DOHH2 (cell line): Measurements from ENCODE around the gene PRR32.

Source experiments
- H3F3A ChIP-seq: fragments of 200-600 bp; sonication (generic), shearing (Covaris generic); 2 replicates; pipeline ENCODE4 v1.6.0; 2016; ENCODE audit warnings: antibody characterized with exemption, mild to moderate bottlenecking; ENCODE audit not compliant: control insufficient read depth, insufficient read depth
- H3K27ac ChIP-seq: fragments of 200-600 bp; sonication (generic); 2 replicates; pipeline ENCODE4 v1.5.1; 2014; ENCODE audit warnings: low read depth, mild to moderate bottlenecking, low read length, moderate library complexity
- H3K27me3 ChIP-seq: fragments of 200-600 bp; sonication (generic); 2 replicates; pipeline ENCODE4 v1.6.1; 2014; ENCODE audit warnings: mild to moderate bottlenecking, low read length, mixed read lengths; ENCODE audit not compliant: control insufficient read depth
- H3K36me3 ChIP-seq: fragments of 200-600 bp; sonication (generic); 2 replicates; pipeline ENCODE4 v1.6.1; 2014; ENCODE audit warnings: mild to moderate bottlenecking, low read length, moderate library complexity, mixed read lengths; ENCODE audit not compliant: control insufficient read depth
- H3K4me1 ChIP-seq: fragments of 200-600 bp; sonication (generic); 2 replicates; pipeline ENCODE4 v1.6.1; 2014; ENCODE audit warnings: mild to moderate bottlenecking, low read length, mixed read lengths; ENCODE audit not compliant: control insufficient read depth
- H3K4me2 ChIP-seq: fragments of 200-600 bp; sonication (generic); 2 replicates; pipeline ENCODE4 v1.6.0; 2014; ENCODE audit warnings: mild to moderate bottlenecking, low read length, moderate library complexity
- H3K4me3 ChIP-seq: fragments of 200-600 bp; sonication (generic); 2 replicates; pipeline ENCODE4 v1.5.1; 2014; ENCODE audit warnings: mild to moderate bottlenecking, low read length, mixed read lengths
- H3K79me2 ChIP-seq: fragments of 200-600 bp; sonication (generic); 2 replicates; pipeline ENCODE4 v1.6.1; 2014; ENCODE audit warnings: mild to moderate bottlenecking, low read length, mixed read lengths; ENCODE audit not compliant: control insufficient read depth
- H3K9me2 ChIP-seq: fragments of 200-600 bp; sonication (generic); replicated peaks from 2 replicates; pipeline ENCODE4 v1.6.1; 2014; ENCODE audit warnings: mild to moderate bottlenecking, low read length, mixed read lengths; ENCODE audit not compliant: control insufficient read depth
- H3K9me3 ChIP-seq: fragments of 200-600 bp; sonication (generic); 2 replicates; pipeline ENCODE4 v1.6.1; 2014; ENCODE audit warnings: antibody characterized with exemption, low read length, mixed read lengths; ENCODE audit not compliant: control insufficient read depth, insufficient read depth
- H4K20me1 ChIP-seq: fragments of 200-600 bp; sonication (generic); 2 replicates; pipeline ENCODE4 v1.6.0; 2014; ENCODE audit warnings: low read depth, mild to moderate bottlenecking, antibody characterized with exemption, low read length, moderate library complexity; ENCODE audit not compliant: control insufficient read depth, insufficient read depth
- EZH2phosphoT487 ChIP-seq: fragments of 200-600 bp; sonication (generic); IDR thresholded peaks from 2 replicates; pipeline ENCODE4 v1.6.1; 2017; ENCODE audit warnings: borderline replicate concordance, mild to moderate bottlenecking, antibody characterized with exemption, low read length, moderate library complexity, mixed read lengths
- TF ChIP-seq, protein P1 (sequence below): fragments of 200-600 bp; sonication (generic); IDR thresholded peaks from one replicate; pipeline ENCODE4 v1.5.1; 2014; ENCODE audit warnings: antibody characterized with exemption, mild to moderate bottlenecking, low read depth, low read length; ENCODE audit not compliant: poor library complexity, severe bottlenecking

Gene PRR32

DNA sequence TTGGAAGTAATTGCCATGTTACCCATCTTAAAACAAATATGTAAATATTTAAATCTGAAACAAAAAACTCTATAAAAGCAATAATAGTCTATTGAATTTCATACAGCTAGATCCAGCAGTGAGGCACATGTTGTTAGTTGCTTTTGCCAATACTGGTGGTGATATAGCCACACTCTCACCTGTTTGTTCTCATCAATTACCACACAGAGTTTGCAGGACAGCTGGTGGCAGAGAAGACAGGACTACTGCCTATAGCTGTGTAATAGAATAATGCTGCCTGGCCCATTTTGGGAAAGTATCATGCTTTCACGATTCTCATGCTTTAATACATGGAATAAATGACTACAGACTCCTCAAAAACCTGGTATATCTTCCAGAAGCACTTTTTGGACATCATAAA is 3.7 kb upstream of the PRR32 start:
- H3K4me3 ChIP-seq: no peak overlapping the region
- no peaks in the 10 kb centered on the region for H3K27me3 ChIP-seq
- H3K27ac ChIP-seq: no peak overlapping the region
- H3K36me3 ChIP-seq: no peaks in the 10 kb centered on the region
- no peak for TF ChIP-seq EZH2phosphoT487
- TF ChIP-seq, protein P1, sequence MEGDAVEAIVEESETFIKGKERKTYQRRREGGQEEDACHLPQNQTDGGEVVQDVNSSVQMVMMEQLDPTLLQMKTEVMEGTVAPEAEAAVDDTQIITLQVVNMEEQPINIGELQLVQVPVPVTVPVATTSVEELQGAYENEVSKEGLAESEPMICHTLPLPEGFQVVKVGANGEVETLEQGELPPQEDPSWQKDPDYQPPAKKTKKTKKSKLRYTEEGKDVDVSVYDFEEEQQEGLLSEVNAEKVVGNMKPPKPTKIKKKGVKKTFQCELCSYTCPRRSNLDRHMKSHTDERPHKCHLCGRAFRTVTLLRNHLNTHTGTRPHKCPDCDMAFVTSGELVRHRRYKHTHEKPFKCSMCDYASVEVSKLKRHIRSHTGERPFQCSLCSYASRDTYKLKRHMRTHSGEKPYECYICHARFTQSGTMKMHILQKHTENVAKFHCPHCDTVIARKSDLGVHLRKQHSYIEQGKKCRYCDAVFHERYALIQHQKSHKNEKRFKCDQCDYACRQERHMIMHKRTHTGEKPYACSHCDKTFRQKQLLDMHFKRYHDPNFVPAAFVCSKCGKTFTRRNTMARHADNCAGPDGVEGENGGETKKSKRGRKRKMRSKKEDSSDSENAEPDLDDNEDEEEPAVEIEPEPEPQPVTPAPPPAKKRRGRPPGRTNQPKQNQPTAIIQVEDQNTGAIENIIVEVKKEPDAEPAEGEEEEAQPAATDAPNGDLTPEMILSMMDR: no peak
- no peaks in the 10 kb centered on the region for H3K9me2 ChIP-seq
- no peaks in the 10 kb centered on the region for H3K79me2 ChIP-seq
- H4K20me1 ChIP-seq: no peaks in the 10 kb centered on the region
- no peaks in the 10 kb centered on the region for H3F3A ChIP-seq
- H3K4me1 ChIP-seq: no peaks in the 10 kb centered on the region
- H3K9me3 ChIP-seq: no peaks in the 10 kb centered on the region
- no peak overlapping the region for H3K4me2 ChIP-seq

DNA sequence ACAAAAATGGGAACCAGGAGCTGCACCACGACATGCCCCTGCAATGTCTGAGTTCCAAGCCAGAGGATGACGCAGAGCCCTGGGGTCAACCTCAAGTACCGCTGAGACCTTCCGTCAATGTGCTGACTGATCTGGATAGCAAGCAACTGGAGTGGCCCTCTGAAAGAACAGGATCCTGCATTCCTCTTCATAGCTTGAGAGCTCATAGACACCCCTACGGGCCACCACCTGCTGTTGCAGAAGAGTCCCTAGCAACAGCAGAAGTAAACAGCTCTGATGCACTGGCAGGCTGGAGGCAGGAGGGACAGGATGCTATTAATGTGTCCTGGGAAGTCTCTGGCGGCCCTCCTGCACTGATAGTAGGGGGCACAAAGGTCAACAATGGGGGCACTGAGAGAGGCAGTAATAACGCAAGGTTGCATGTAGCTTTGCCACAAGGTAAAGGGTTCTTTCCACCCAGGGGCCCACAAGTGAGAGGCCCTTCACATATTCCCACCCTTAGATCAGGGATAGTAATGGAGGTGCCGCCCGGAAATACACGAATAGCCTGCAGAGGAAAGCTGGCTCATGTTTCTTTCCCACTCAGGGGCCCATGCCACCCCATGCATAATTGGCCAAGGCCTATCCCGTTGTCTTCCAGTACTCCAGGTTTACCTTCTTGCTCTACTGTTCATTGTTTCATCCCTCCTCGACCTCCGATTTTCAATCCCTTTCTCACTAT is 1.3 kb downstream of the PRR32 start:
- no peak overlapping the region for H3K27ac ChIP-seq
- H3K4me3 ChIP-seq: no peak overlapping the region
- no peaks in the 10 kb centered on the region for H3K79me2 ChIP-seq
- no peaks in the 10 kb centered on the region for H3K9me3 ChIP-seq
- no peaks in the 10 kb centered on the region for H3K4me1 ChIP-seq
- H3F3A ChIP-seq: no peaks in the 10 kb centered on the region
- no peaks in the 10 kb centered on the region for H4K20me1 ChIP-seq
- H3K4me2 ChIP-seq: no peak overlapping the region
- H3K27me3 ChIP-seq: no peaks in the 10 kb centered on the region
- no peaks in the 10 kb centered on the region for H3K9me2 ChIP-seq
- no peaks in the 10 kb centered on the region for H3K36me3 ChIP-seq
- TF ChIP-seq, protein P1: no peak
- no peak for TF ChIP-seq EZH2phosphoT487

DNA sequence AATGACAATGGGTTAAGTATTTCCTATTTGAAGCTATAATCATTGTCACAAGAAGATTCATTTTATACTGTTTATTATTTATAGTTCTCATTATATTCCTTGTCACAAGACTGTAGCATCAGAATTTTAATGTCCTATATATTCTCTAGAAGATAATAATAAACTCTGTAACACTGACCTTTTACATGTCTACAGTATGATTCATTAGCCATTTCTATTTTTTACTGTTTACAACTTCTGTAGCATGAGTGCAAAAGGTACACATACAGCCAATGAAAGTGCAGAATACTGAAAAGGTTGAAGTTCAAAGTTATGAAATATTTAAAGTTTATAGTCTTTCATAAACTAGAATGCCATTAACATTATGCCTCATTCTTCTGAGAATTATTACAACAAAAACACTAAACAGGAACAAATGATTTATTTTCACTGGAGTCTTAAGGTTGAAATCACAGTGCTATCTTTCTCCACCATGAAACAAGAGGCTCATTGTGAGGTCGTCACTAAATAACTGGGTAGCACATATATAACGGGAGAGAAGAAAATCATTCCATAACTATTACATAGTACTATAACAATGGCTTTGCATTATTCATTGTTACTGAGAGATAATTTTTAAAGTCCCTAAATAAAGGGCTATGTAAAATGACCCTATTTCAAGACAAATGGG is 4.9 kb downstream of the PRR32 start:
- no peaks in the 10 kb centered on the region for H3F3A ChIP-seq
- H4K20me1 ChIP-seq: no peaks in the 10 kb centered on the region
- H3K4me2 ChIP-seq: no peak overlapping the region
- H3K4me1 ChIP-seq: no peaks in the 10 kb centered on the region
- H3K36me3 ChIP-seq: no peaks in the 10 kb centered on the region
- no peaks in the 10 kb centered on the region for H3K27me3 ChIP-seq
- TF ChIP-seq, protein P1: no peak
- no peak for TF ChIP-seq EZH2phosphoT487
- no peak overlapping the region for H3K4me3 ChIP-seq
- H3K27ac ChIP-seq: no peak overlapping the region
- no peaks in the 10 kb centered on the region for H3K9me3 ChIP-seq
- H3K9me2 ChIP-seq: no peaks in the 10 kb centered on the region
- H3K79me2 ChIP-seq: no peaks in the 10 kb centered on the region
